Dermis microvascular lymphatic vessel endothelial cell (primary cell): ENCODE data around the gene TUBB8. TPM values are rescaled to one million over a fixed set of nuclear protein-coding genes. Genes with fewer than 3 reads are reported as not detected.
A peak's percentile ranks its signal among the peaks of the same experiment; 100 is the strongest.
"Not testable (repeated sequence)": the region's sequence is repeated elsewhere in the genome, so short reads cannot be mapped to it uniquely, and the experiment has no call there.

Experiments used
- DNase-seq, 2 donors: peaks; one replicate each; pipeline versions ENCODE4 v3.0.0 to v3.0.0-alpha.2; 2010; ENCODE audit warnings: low read depth in 2 of 2
- total RNA-seq: library from RNA; depleted of rRNA; stranded (reverse); fragments of >200 nt; gene quantifications from 2 replicates; pipeline ENCODE4 v1.2.1, GENCODE V29; 2014

The TUBB8 gene
- total RNA-seq: under 0.01 TPM in 1 of 2 replicates, not detected in the other

- no peak for DNase-seq
Observed at GRCh38 chr10:48996-49395, at the start of gene TUBB8. TUBB8 (minus strand) TSS chr10:49296; CDS start chr10:49238, 58 bp downstream.

GRCh38 chr10:96466-96865, 47.4 kb upstream of the TUBB8 start:
- no peak for DNase-seq

- DNase-seq: no peak
Observed at GRCh38 chr10:95356-96115, 46.4 kb upstream of the TUBB8 start.

GRCh38 chr10:94613-95012, 45.5 kb upstream of the TUBB8 start:
- DNase-seq: no peak

- DNase-seq: no peak
Observed at GRCh38 chr10:92846-93245, 43.8 kb upstream of the TUBB8 start.

- no peak for DNase-seq
Observed at GRCh38 chr10:92153-92552, 43.1 kb upstream of the TUBB8 start.

- DNase-seq: no peak
Observed at GRCh38 chr10:91313-91712, 42.2 kb upstream of the TUBB8 start.

GRCh38 chr10:90161-90560, 41.1 kb upstream of the TUBB8 start:
- DNase-seq: no peak

GRCh38 chr10:89248-89647, 40.2 kb upstream of the TUBB8 start:
- DNase-seq: no peak

- no peak for DNase-seq
Observed at GRCh38 chr10:88253-88652, 39.2 kb upstream of the TUBB8 start.

GRCh38 chr10:87177-88080, 38.3 kb upstream of the TUBB8 start:
- DNase-seq: no peak

GRCh38 chr10:86031-86430, 36.9 kb upstream of the TUBB8 start:
- no peak for DNase-seq

- no peak for DNase-seq
Observed at GRCh38 chr10:85044-85443, 35.9 kb upstream of the TUBB8 start.

- DNase-seq: no peak
Observed at GRCh38 chr10:83930-84530, 34.9 kb upstream of the TUBB8 start.

GRCh38 chr10:80477-81105, 31.5 kb upstream of the TUBB8 start:
- DNase-seq: no peak

GRCh38 chr10:79532-80215, 30.6 kb upstream of the TUBB8 start:
- no peak for DNase-seq

GRCh38 chr10:78556-78955, 29.5 kb upstream of the TUBB8 start:
- no peak for DNase-seq

- not testable (repeated sequence) for DNase-seq
Observed at GRCh38 chr10:74266-74621, 25.1 kb upstream of the TUBB8 start.

- DNase-seq: peak; percentile 16 to 60
Observed at GRCh38 chr10:73543-74265, 24.6 kb upstream of the TUBB8 start.

- not testable (repeated sequence) for DNase-seq
Observed at GRCh38 chr10:68156-68555, 19.1 kb upstream of the TUBB8 start.

- not testable (repeated sequence) for DNase-seq
Observed at GRCh38 chr10:49926-50325, 830 bp upstream of the TUBB8 start.
